NCI-H2029 (cell line): ENCODE data around the gene SETBP1.
A peak's percentile ranks its signal among the peaks of the same experiment; 100 is the strongest.
"Not testable (repeated sequence)": the region's sequence is repeated elsewhere in the genome, so short reads cannot be mapped to it uniquely, and the experiment has no call there.

Source experiments
- DNase-seq: peaks from one replicate; lab custom pipeline; 2025; lab: John Stamatoyannopoulos, UW

The SETBP1 gene

DNA sequence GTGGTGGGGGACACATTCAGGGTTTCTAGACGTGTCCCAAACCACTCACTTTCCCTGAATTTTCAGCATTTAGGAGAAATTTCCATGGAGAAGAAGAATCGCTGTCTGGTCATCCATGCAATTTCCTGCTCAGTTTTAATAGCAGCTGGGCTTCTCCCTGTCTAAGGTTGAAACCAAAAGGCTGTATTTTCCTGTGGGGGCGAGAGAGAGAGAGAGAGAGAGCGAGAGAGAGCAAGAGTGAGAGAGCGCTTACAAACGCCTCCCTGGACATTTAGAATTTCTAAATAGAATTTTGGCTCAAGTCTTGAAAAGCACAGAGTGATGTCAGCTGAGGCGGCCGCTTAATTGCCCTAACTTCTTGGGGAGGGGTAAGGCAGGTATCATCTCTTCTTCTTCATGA lies 110.8 kb downstream of the SETBP1 start:
- no peak for DNase-seq

GRCh38 chr18:44792456-44793061 lies 111.9 kb downstream of the SETBP1 start:
- no peak for DNase-seq

GRCh38 chr18:44793194-44793593 lies 112.5 kb downstream of the SETBP1 start:
- DNase-seq: no peak

DNA sequence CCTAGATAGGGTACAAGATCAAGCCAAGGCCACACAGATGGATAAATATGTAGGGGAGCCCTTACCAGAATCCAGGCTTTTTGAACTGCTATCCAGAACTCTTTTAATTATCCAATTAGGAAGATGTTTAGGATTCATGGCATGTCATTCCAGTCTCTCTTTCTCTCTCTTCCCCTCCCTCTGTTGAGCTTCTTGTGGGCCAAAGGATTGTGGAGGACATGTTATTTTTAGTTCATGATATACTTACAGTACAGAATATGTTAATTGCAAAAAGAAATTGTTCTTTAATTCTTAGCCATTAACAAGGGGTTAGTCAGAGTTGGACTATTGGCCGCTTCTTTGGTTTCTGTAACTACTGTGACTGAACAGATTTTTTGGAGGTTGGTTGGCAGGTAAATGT lies 113.0 kb downstream of the SETBP1 start:
- no peak for DNase-seq

- DNase-seq: no peak
Measured at GRCh38 chr18:44795241-44795640, 114.6 kb downstream of the SETBP1 start.

DNA sequence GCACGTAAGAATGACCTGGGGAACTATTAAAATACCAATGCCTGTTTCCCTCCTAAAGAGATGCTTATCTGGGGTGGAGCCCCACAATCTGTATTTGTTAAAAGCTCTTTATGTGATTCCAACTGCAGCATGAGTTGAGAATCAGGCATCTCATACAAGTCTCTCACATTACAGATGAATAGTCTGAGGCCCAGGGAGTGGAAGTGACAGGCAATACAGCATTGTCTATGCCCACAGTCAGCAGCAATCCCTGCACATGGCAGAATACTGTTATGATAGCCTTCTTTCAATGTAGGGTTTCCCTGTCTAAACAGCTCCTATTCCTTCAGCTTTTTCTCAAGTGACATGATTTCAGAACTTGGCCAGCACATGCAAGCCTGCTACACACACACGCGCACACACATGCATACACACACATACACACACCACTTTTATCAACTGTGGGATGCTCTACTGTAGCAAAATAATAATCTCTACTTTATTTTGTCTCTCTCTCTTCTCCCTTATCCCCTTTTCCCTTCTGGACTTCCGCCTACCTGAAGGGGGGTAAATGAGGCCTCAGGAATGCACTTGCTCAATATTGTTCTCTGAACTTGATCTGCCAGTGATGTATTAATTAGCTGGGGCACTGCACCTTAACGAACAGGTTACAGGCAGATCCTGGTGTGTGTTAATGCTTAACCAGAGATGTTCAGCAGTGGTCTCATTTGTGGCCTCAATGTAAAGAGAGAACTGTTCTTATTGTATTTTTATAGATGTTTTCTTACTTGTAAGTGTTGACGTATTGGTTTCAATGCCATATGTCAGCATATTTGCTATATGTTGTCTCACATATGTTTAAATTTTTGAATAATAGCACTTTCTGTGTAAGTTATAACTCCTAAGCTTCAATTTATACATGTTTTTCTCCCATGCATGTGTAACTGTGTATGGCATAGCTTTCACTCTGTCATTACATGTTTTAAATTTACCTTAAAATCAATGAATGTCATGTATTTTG lies 116.0 kb downstream of the SETBP1 start:
- DNase-seq: no peak

GRCh38 chr18:44798433-44799048 lies 117.9 kb downstream of the SETBP1 start:
- no peak for DNase-seq

DNA sequence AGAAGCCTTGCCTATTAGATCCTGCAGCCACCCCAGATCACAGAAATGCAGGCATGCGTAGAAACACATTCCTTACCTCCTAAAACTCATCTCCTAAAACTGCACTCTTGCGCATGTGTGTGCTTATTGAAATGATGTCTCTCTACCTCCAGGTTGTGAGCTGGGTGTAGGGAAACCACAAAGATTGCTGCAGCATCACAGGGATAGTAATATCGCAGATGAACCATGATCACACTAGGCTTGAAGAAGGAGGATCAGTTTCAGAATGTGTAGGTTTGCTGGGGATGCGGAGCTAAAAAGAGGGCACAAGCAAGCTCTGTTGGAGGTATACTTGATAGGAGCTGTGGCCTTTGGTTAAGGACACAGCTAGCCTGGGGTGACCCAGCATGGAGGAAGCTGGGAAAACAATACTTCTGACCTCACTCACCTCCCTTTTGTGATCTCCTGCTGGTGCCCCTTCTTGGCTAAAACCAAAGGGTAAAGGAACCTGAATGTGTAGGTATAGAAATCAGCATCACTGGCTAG lies 118.8 kb downstream of the SETBP1 start:
- no peak for DNase-seq

DNA sequence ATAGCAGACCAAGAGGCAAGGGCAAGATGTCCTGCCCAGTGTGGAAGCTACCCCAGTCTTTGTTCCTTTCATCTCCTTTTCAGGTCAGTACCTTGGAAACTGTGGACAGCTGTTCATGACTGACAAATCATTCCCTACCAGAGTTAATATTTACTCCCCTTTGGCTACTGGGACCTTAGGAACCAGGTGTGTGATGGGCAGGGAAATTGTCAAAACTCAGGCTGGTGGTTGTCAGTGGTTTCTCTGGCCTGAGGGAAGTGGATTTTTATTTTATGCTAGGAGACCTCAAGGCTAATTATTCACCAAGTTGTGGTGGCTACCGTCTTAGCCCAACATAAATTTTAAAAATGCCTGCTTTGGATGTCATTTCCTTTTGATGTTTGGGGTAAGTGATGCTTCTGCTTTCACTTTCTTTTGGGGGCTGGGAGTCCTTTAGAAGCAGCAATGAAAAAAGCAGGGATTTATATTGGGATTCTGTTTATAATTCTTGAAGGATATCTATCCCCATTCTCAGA lies 119.3 kb downstream of the SETBP1 start:
- DNase-seq: no peak

DNA sequence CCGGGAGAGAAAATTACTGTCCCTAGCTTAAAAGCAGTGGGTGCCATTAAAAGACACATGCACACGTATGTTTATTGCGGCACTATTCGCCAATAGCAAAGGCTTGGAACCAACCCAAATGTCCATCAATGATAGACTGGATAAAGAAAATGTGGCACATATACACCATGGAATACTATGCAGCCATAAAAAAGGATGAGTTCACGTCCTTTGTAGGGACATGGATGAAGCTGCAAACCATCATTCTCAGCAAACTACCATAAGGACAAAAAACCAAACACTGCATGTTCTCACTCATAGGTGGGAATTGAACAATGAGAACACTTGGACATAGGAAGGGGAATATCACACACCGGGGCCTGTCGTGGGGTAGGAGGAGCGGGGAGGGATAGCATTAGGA lies 120.1 kb downstream of the SETBP1 start:
- DNase-seq: not testable (repeated sequence)

GRCh38 chr18:44801781-44802180 lies 121.1 kb downstream of the SETBP1 start:
- DNase-seq: no peak

DNA sequence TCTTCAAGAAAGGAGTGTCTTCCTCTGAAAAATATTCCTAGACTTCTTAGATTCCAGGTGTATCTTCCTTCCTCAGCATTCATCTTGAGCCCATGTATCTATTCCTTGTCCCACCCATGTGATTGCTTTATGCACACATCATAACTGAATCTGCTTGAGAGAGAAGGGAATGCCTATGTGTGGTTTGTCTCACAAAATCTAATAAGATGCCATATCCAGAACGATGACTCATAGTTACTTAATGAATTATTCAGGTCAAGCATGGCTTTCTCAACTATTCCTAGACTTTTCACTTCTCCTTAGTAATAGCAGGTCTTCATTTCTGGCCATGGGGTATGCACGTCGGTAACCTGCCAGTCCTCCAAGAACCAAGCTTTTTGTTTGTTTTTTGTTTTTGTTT lies 121.8 kb downstream of the SETBP1 start:
- no peak for DNase-seq

DNA sequence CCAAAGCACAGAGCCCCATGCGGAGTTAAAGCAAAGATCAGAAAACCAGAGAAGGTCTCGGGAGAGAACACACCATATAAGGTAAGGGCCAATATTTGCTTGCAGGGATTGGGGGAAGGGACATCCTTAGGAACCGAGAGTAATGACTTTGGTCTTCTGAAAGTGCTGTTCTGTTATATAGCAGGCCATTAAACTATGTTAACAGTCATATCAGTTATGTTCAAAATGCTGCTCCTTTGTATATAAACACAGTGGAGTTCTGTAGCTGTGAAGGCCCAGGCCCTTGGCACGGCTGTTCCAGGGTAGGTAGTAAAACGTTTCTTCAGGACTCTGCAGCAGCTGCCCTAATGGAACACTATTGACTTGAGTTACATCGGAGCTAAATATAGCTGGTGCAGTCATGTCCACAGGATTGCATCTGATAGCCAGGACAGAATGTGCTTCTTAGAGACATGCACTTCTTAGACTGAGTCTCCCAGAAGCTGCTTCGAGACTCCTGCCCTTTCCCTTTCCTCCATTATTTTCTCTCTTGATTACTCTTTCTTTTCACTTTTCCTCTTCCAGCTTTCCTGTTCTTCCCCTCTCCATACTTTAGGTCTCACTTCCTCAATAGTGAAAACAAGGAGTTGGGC lies 122.4 kb downstream of the SETBP1 start:
- DNase-seq: peak; percentile 60

GRCh38 chr18:44804033-44804432 lies 123.3 kb downstream of the SETBP1 start:
- no peak for DNase-seq

DNA sequence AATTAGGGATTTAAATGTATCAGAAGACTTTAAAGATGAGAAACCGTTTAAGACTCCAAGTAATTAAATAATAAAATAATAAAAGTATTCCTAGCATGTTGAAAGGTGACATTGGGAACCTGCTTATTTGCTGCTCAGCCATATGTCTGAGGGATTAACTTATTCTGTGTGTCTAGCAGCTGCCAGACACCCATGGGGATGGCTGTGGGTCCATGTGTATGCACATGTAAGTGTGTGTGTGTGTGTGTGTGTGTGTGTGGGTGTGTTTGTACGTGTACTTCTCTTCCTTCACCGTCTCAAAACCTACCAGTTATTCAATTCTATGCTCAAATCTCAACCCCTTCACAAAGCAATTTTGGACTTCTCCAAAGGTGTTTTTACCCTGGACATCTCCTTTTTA lies 124.5 kb downstream of the SETBP1 start:
- DNase-seq: no peak

GRCh38 chr18:44805643-44806042 lies 125.0 kb downstream of the SETBP1 start:
- no peak for DNase-seq

DNA sequence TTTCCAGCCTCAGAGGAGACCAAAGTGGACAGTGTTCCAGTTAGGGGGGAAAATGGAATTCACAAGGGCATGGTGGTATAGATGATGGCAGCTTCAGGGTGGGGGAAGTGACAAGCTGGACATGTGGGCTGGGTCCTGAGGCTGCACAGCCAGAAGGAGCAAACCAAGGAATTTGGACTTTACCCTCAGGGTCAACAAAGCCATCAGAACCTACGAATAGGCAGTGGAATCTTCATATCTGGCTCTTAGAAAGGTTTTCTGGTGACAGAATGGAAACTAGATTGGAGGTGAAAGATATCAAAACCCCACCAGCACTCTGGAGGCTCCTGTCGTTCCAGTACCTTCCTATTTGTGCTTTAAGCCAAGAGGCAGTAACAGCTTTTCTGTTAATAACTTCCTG lies 127.1 kb downstream of the SETBP1 start:
- DNase-seq: no peak

- no peak for DNase-seq
Measured at GRCh38 chr18:44811572-44812125, 131.0 kb downstream of the SETBP1 start.

GRCh38 chr18:44812426-44812825 lies 131.7 kb downstream of the SETBP1 start:
- no peak for DNase-seq

DNA sequence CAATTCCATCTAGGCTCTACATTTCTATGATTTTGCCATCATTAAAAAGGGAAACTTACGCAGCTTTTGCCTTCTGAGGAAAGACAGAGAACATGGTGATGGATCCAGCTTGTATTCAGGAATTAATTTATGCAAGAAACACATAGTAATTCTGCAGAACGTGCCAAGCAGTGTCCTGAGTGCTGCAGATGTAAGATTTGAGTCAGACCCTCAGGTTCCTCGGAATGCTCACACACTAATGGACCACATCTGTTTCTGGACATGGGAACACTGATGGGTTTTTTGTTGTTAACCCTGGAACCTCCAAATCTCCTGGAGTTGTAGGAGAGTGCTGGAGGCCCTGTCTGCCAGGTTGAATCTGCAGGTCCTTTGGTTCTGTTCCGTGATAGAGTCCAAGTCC lies 132.9 kb downstream of the SETBP1 start:
- no peak for DNase-seq

- DNase-seq: no peak
Measured at GRCh38 chr18:44815108-44815507, 134.4 kb downstream of the SETBP1 start.

DNA sequence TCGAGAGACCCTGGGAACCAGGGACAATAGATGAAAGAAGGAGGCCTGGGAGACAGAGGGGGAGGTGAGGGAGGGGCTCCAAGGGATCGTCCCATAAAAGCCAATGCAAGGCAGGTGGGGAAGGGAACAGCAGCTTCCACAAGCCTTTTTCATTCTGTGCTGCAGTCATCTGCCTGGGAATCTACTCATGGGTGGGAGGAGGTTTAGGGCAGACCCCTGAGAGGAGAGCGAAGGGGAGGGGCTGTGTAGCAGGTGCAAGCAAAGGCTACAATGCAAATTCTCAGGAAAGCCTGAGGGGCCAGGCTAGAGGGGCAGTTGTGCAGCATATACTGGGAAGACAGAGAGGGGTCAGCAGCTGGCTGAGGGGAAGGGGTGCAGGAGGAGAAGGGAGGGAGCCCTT lies 135.4 kb downstream of the SETBP1 start:
- DNase-seq: no peak
